Measurements from ENCODE around the gene PIEZO2.
"Not testable (repeated sequence)": the region's sequence is repeated elsewhere in the genome, so short reads cannot be mapped to it uniquely, and the experiment has no call there.

The PIEZO2 gene

GRCh38 chr18:10928011-10928771, 221.2 kb downstream of the PIEZO2 start:
- DNase-seq (ENCODE audit: low read depth in 2 of 2): no peak

GRCh38 chr18:10927286-10927992, 221.9 kb downstream of the PIEZO2 start:
- DNase-seq (ENCODE audit: low read depth in 2 of 2): no peak

GRCh38 chr18:10926621-10927161, 222.7 kb downstream of the PIEZO2 start:
- no peak for DNase-seq (ENCODE audit: low read depth in 2 of 2)

GRCh38 chr18:10924290-10924689, 225.1 kb downstream of the PIEZO2 start:
- DNase-seq (ENCODE audit: low read depth in 2 of 2): no peak

GRCh38 chr18:10923551-10924070, 225.8 kb downstream of the PIEZO2 start:
- DNase-seq (ENCODE audit: low read depth in 2 of 2): no peak

- DNase-seq (ENCODE audit: low read depth in 2 of 2): no peak
Measured at GRCh38 chr18:10923141-10923540, 226.2 kb downstream of the PIEZO2 start.

GRCh38 chr18:10922712-10923111, 226.7 kb downstream of the PIEZO2 start:
- DNase-seq (ENCODE audit: low read depth in 2 of 2): not testable (repeated sequence)

- DNase-seq (ENCODE audit: low read depth in 2 of 2): not testable (repeated sequence)
Measured at GRCh38 chr18:10920309-10920708, 229.1 kb downstream of the PIEZO2 start.

GRCh38 chr18:10919851-10920250, 229.5 kb downstream of the PIEZO2 start:
- DNase-seq (ENCODE audit: low read depth in 2 of 2): no peak

GRCh38 chr18:10916865-10917264, 232.5 kb downstream of the PIEZO2 start:
- DNase-seq (ENCODE audit: low read depth in 2 of 2): no peak

- DNase-seq (ENCODE audit: low read depth in 2 of 2): no peak
Measured at GRCh38 chr18:10916387-10916786, 233.0 kb downstream of the PIEZO2 start.

GRCh38 chr18:10915748-10916147, 233.6 kb downstream of the PIEZO2 start:
- DNase-seq (ENCODE audit: low read depth in 2 of 2): not testable (repeated sequence)

GRCh38 chr18:10914610-10915009, 234.8 kb downstream of the PIEZO2 start:
- not testable (repeated sequence) for DNase-seq (ENCODE audit: low read depth in 2 of 2)

GRCh38 chr18:10913919-10914318, 235.4 kb downstream of the PIEZO2 start:
- DNase-seq (ENCODE audit: low read depth in 2 of 2): no peak

GRCh38 chr18:10912790-10913545, 236.4 kb downstream of the PIEZO2 start:
- DNase-seq (ENCODE audit: low read depth in 2 of 2): no peak

GRCh38 chr18:10909724-10910123, 239.6 kb downstream of the PIEZO2 start:
- DNase-seq (ENCODE audit: low read depth in 2 of 2): no peak

- DNase-seq (ENCODE audit: low read depth in 2 of 2): no peak
Measured at GRCh38 chr18:10908760-10909159, 240.6 kb downstream of the PIEZO2 start.

- DNase-seq (ENCODE audit: low read depth in 2 of 2): no peak
Measured at GRCh38 chr18:10907749-10908148, 241.6 kb downstream of the PIEZO2 start.

GRCh38 chr18:10901329-10901728, 248.0 kb downstream of the PIEZO2 start:
- no peak for DNase-seq (ENCODE audit: low read depth in 2 of 2)

GRCh38 chr18:10900435-10900834, 248.9 kb downstream of the PIEZO2 start:
- DNase-seq (ENCODE audit: low read depth in 2 of 2): no peak

- DNase-seq (ENCODE audit: low read depth in 2 of 2): no peak
Measured at GRCh38 chr18:10899481-10899880, 249.9 kb downstream of the PIEZO2 start.

GRCh38 chr18:10898417-10898974, 250.9 kb downstream of the PIEZO2 start:
- no peak for DNase-seq (ENCODE audit: low read depth in 2 of 2)

Measured in stimulated activated CD8-positive, alpha-beta memory T cell treated with anti-CD3 and anti-CD28 coated beads, Interleukin-15, amount 100 ng/mL, for 4 hours (primary cell).